ENCODE data around the gene GSN.

Gene GSN

GRCh38 chr9:121279776-121280388, 11.9 kb downstream of the GSN start:
- no peak for TF ChIP-seq CTCF (IDR thresholded peaks at IDR 0.05)
- Histone ChIP-seq H3K27ac (peak overlapping the region; percentile 97 to 99), H3K4me3 (peak overlapping the region; percentile 29)
- peak; percentile 73 for DNase-seq (ENCODE audit: low spot score)

GRCh38 chr9:121280715-121281613, 13.0 kb downstream of the GSN start:
- Histone ChIP-seq H3K27ac (peak overlapping the region; percentile 97 to 99), H3K4me3 (peak overlapping the region; percentile 45)
- TF ChIP-seq CTCF (IDR thresholded peaks at IDR 0.05): no peak
- DNase-seq (ENCODE audit: low spot score): peak; percentile 68

- H3K4me3 ChIP-seq: peak overlapping the region; percentile 45
- TF ChIP-seq CTCF (IDR thresholded peaks at IDR 0.05): no peak
- peak; percentile 90 for DNase-seq (ENCODE audit: low spot score)
- peak overlapping the region; percentile 97 to 99 for H3K27ac ChIP-seq
These were observed 13.8 kb downstream of the GSN start for GRCh38 chr9:121281614-121282276.

GRCh38 chr9:121282277-121283079, 14.5 kb downstream of the GSN start:
- Histone ChIP-seq H3K27ac (peak overlapping the region; percentile 97 to 99), H3K4me3 (peak overlapping the region; percentile 45)
- DNase-seq (ENCODE audit: low spot score): peak; percentile 86
- no peak for TF ChIP-seq CTCF (IDR thresholded peaks at IDR 0.05)

- H3K4me3 ChIP-seq: no peak overlapping the region
- peak overlapping the region; percentile 98 to 99 for H3K27ac ChIP-seq
- DNase-seq (ENCODE audit: low spot score): no peak
- no peak for TF ChIP-seq CTCF (IDR thresholded peaks at IDR 0.05)
These were observed 15.1 kb downstream of the GSN start for GRCh38 chr9:121283080-121283398.

GRCh38 chr9:121283856-121284732, 16.1 kb downstream of the GSN start:
- Histone ChIP-seq H3K4me3 (peak overlapping the region; percentile 0), H3K27ac (peak overlapping the region; percentile 98 to 99)
- no peak for TF ChIP-seq CTCF (IDR thresholded peaks at IDR 0.05)
- peak; percentile 73 for DNase-seq (ENCODE audit: low spot score)

Measured in coronary artery (tissue), 2 donors.